HG02623 (cell line): Measurements from ENCODE around the gene HMGN1.
"Not testable (repeated sequence)": the region's sequence is repeated elsewhere in the genome, so short reads cannot be mapped to it uniquely, and the experiment has no call there.

Source experiments
- ATAC-seq: cut with Tn5 transposase; IDR thresholded peaks from one replicate; pipeline ENCODE4 v1.9.1; 2021; ENCODE audit warnings: moderate library complexity; ENCODE audit not compliant: unreplicated experiment

Gene HMGN1

GRCh38 chr21:39348355-39349210, at the start of gene HMGN1:
HMGN1 (minus strand) TSS chr21:39349088; CDS start chr21:39348917, 171 bp downstream.
- peak; percentile 44 for ATAC-seq

- no peak for ATAC-seq
Observed at GRCh38 chr21:39397646-39398385, 48.9 kb upstream of the HMGN1 start.

- ATAC-seq, result no peak
Observed at GRCh38 chr21:39392981-39393380, 44.1 kb upstream of the HMGN1 start.

- ATAC-seq, result no peak
Observed at GRCh38 chr21:39390212-39390765, 41.4 kb upstream of the HMGN1 start.

GRCh38 chr21:39388811-39389155, 39.9 kb upstream of the HMGN1 start:
- peak; percentile 11 for ATAC-seq

GRCh38 chr21:39388038-39388810, 39.3 kb upstream of the HMGN1 start:
- ATAC-seq, result peak; percentile 69

GRCh38 chr21:39387461-39388037, 38.7 kb upstream of the HMGN1 start:
- no peak for ATAC-seq

- ATAC-seq, result no peak
Observed at GRCh38 chr21:39386899-39387298, 38.0 kb upstream of the HMGN1 start.

GRCh38 chr21:39386194-39386593, 37.3 kb upstream of the HMGN1 start:
- no peak for ATAC-seq

- ATAC-seq, result no peak
Observed at GRCh38 chr21:39385299-39386145, 36.6 kb upstream of the HMGN1 start.

- ATAC-seq, result no peak
Observed at GRCh38 chr21:39384674-39385298, 35.9 kb upstream of the HMGN1 start.

- ATAC-seq, result not testable (repeated sequence)
Observed at GRCh38 chr21:39382096-39382495, 33.2 kb upstream of the HMGN1 start.

- no peak for ATAC-seq
Observed at GRCh38 chr21:39381009-39381408, 32.1 kb upstream of the HMGN1 start.

GRCh38 chr21:39379986-39380891, 31.4 kb upstream of the HMGN1 start:
- ATAC-seq, result peak; percentile 98

GRCh38 chr21:39377444-39378050, 28.7 kb upstream of the HMGN1 start:
- ATAC-seq, result no peak

- no peak for ATAC-seq
Observed at GRCh38 chr21:39375446-39375845, 26.6 kb upstream of the HMGN1 start.

GRCh38 chr21:39374046-39374445, 25.2 kb upstream of the HMGN1 start:
- no peak for ATAC-seq

GRCh38 chr21:39373634-39374033, 24.7 kb upstream of the HMGN1 start:
- no peak for ATAC-seq
